Pancreas (tissue), 10 donors: ENCODE data around the gene PRICKLE1. TPM values are rescaled to one million over a fixed set of nuclear protein-coding genes. Genes with fewer than 3 reads are reported as not detected.

Source experiments
- ATAC-seq, 4 donors: fragments of 200-7000 bp; cut with Tn5 transposase; one replicate each; pipeline versions ENCODE4 v1.8.0 to v1.9.1; 2020; ENCODE audit warnings: mild to moderate bottlenecking in 4 of 4, moderate library complexity in 4 of 4
- DNase-seq, 6 donors: peaks; one replicate each; pipeline ENCODE4 v3.0.0-alpha.2; 2020
- FAIRE-seq: peaks from 2 replicates; lab custom pipeline; 2012; peaks lifted over from hg19 to GRCh38; lab: Jason Lieb, UNC
- H3K27ac ChIP-seq, 4 donors: fragments of 200-600 bp; sonication (generic); 1 replicate in 3 of 4; 2 replicates in 1 of 4; pipeline versions ENCODE4 v1.5.0 to v1.8.0; 2020
- H3K27me3 ChIP-seq, 4 donors: fragments of 200-600 bp; one replicate each; pipeline ENCODE4 v1.8.0; 2021
- H3K36me3 ChIP-seq, 3 donors: fragments of 200-600 bp; sonication (generic) in 1 of 3; one replicate each; pipeline versions ENCODE4 v1.5.0 to v1.8.0; 2020 to 2021
- H3K4me1 ChIP-seq, 3 donors: fragments of 200-600 bp; one replicate each; pipeline ENCODE4 v1.8.0; 2021
- H3K4me3 ChIP-seq, 4 donors: fragments of 200-600 bp; sonication (generic) in 2 of 4; one replicate each; pipeline versions ENCODE4 v1.5.0 to v1.8.0; 2020 to 2021
- H3K9me3 ChIP-seq, 4 donors: fragments of 200-600 bp; one replicate each; pipeline ENCODE4 v1.8.0; 2021
- CTCF ChIP-seq, 4 donors: fragments of 200-600 bp; sonication (generic) in 3 of 4; IDR thresholded peaks; one replicate each; pipeline versions ENCODE4 v1.5.0 to v1.8.0; 2021; ENCODE audit warnings: antibody characterized with exemption in 4 of 4
- WGBS, 2 donors: extraction: QIAGEN DNeasy Blood & Tissue Kit; methylation state at CpG; one replicate each; pipeline ENCODE4 v1.1.7; 2013; 5-methylcytosine and 5-hydroxymethylcytosine counted together
- intact Hi-C, 3 donors: fragments of 100-400 bp; cut with DNase I; formaldehyde crosslinking; loops; one replicate each; pipeline versions ENCODE4 v1.11.1 to v1.14.2; 2022
- polyA plus RNA-seq, 2 donors: library from polyadenylated mRNA; stranded (reverse); fragments of 200-250 nt; gene quantifications; one replicate each; pipeline ENCODE4 v1.2.3, GENCODE V29; 2013
- total RNA-seq, 6 donors: library from RNA; stranded (reverse); fragmentation: NEBNext Ultra II Directional in 4 of 6; extraction: Animal tissue kit (Norgen Biotek cat#: 25700) in 4 of 6; gene quantifications; one replicate each; pipeline versions ENCODE4 v1.2.1 to v1.2.4, GENCODE V29; 2021 to 2023
- donor health status: healthy with polysubstance abuse.
- donor health status: DM: no; HTN: no; CAD: no; lungs with moderate emphysema.
- donor health status: DM: no; HTN: no; CAD: no.
- donor health status: control.
- donor health status: control.
- donor health status: Bipolar disorder and iron deficiency.
- donor health status: DM: yes; HTN: yes; CAD: no.
- donor health status: DM: no; HTN: no; CAD: no.
- donor health status: DM: no; HTN: no; CAD: no.
- donor health status: DM: yes; HTN: yes; CAD: no.

PRICKLE1 gene
- total and polyA plus RNA-seq, 8 donors = 1.5 to 9.5 (median 2.8) TPM

GRCh38 chr12:42538203-42538602 is 51.3 kb downstream of the PRICKLE1 start:
- Histone ChIP-seq H3K36me3 (no peaks in the 10 kb centered on the region), H3K4me3 (no peak overlapping the region), H3K27me3 (no peaks in the 10 kb centered on the region), H3K27ac (no peak overlapping the region), H3K9me3 (no peaks in the 10 kb centered on the region), H3K4me1 (no peaks in the 10 kb centered on the region)
- intact Hi-C loops = no loop called here
- TF ChIP-seq CTCF (IDR thresholded peaks at IDR 0.05) = no peak
- DNase-seq = no peak
- no peak for FAIRE-seq
- no peak for ATAC-seq
- 64 to 65% methylated on average over 3 of the region's 3 CpGs for WGBS, 2 donors

GRCh38 chr12:42534184-42534838 is 55.2 kb downstream of the PRICKLE1 start:
- H3K4me3 ChIP-seq = no peak overlapping the region
- H3K9me3 ChIP-seq = no peaks in the 10 kb centered on the region
- H3K27ac ChIP-seq = no peak overlapping the region
- H3K27me3 ChIP-seq = no peaks in the 10 kb centered on the region
- no peak for TF ChIP-seq CTCF (IDR thresholded peaks at IDR 0.05)
- no peaks in the 10 kb centered on the region for H3K36me3 ChIP-seq
- ATAC-seq (no peak), DNase-seq (no peak), FAIRE-seq (no peak)
- intact Hi-C loops = no loop called here
- WGBS, 2 donors = 91 to 92% methylated on average over 4 of the region's 4 CpGs
- no peaks in the 10 kb centered on the region for H3K4me1 ChIP-seq

- DNase-seq (no peak), ATAC-seq (no peak), FAIRE-seq (no peak)
- Histone ChIP-seq H3K9me3 (no peaks in the 10 kb centered on the region), H3K4me1 (no peaks in the 10 kb centered on the region), H3K4me3 (no peak overlapping the region), H3K36me3 (no peaks in the 10 kb centered on the region), H3K27me3 (no peaks in the 10 kb centered on the region), H3K27ac (no peak overlapping the region)
- intact Hi-C loops = no loop called here
- no peak for TF ChIP-seq CTCF (IDR thresholded peaks at IDR 0.05)
- 90 to 94% methylated on average over 2 of the region's 2 CpGs for WGBS, 2 donors
Observed at GRCh38 chr12:42530284-42530683, 59.3 kb downstream of the PRICKLE1 start.

GRCh38 chr12:42525444-42525843 is 64.1 kb downstream of the PRICKLE1 start:
- WGBS, 2 donors = 7 to 19% methylated on average over 1 of the region's 1 CpG
- intact Hi-C loops = no loop called here
- ATAC-seq (peak; percentile 68 to 78 (median 76)), FAIRE-seq (no peak), DNase-seq (peak in 1 of 6 donors; percentile 28)
- Histone ChIP-seq H3K27ac (no peak overlapping the region), H3K4me1 (no peaks in the 10 kb centered on the region), H3K27me3 (no peaks in the 10 kb centered on the region), H3K4me3 (no peak overlapping the region), H3K9me3 (no peaks in the 10 kb centered on the region), H3K36me3 (no peaks in the 10 kb centered on the region)
- no peak for TF ChIP-seq CTCF (IDR thresholded peaks at IDR 0.05)

- H3K4me3 ChIP-seq = no peak overlapping the region
- H3K27me3 ChIP-seq = no peaks in the 10 kb centered on the region
- WGBS, 2 donors = 71 to 74% methylated on average over 5 of the region's 5 CpGs
- no peaks in the 10 kb centered on the region for H3K9me3 ChIP-seq
- H3K4me1 ChIP-seq = no peaks in the 10 kb centered on the region
- no peak overlapping the region for H3K27ac ChIP-seq
- intact Hi-C loops = no loop called here
- no peak for FAIRE-seq
- TF ChIP-seq CTCF (IDR thresholded peaks at IDR 0.05) = no peak
- no peak for DNase-seq
- H3K36me3 ChIP-seq = no peaks in the 10 kb centered on the region
- ATAC-seq = no peak
Observed at GRCh38 chr12:42524716-42525115, 64.8 kb downstream of the PRICKLE1 start.
